Chondrocyte (in vitro differentiated cells): ENCODE measurements around the gene CTCF. TPM values are rescaled to one million over a fixed set of nuclear protein-coding genes. Genes with fewer than 3 reads are reported as not detected.

Experiments used
- DNase-seq: peaks from one replicate; pipeline ENCODE4 v3.0.0; 2021; ENCODE audit warnings: mixed read lengths, low spot score
- H3K27ac Mint-ChIP-seq: one replicate; pipeline ENCODE4 v1.8.0; 2021; ENCODE audit warnings: mild to moderate bottlenecking, moderate library complexity, mixed read lengths; ENCODE audit not compliant: unreplicated experiment
- H3K27me3 Mint-ChIP-seq: 2 replicates; pipeline ENCODE4 v1.8.0; 2021; ENCODE audit warnings: low read depth, mixed read lengths
- H3K36me3 Mint-ChIP-seq: 2 replicates; pipeline ENCODE4 v1.8.0; 2021; ENCODE audit warnings: low read depth, mixed read lengths
- H3K4me1 Mint-ChIP-seq: 2 replicates; pipeline ENCODE4 v1.8.0; 2021; ENCODE audit warnings: low read depth, mild to moderate bottlenecking, mixed read lengths
- H3K4me3 Mint-ChIP-seq: one replicate; pipeline ENCODE4 v1.8.0; 2021; ENCODE audit warnings: mild to moderate bottlenecking, moderate library complexity, mixed read lengths; ENCODE audit not compliant: unreplicated experiment
- H3K9me3 Mint-ChIP-seq: 2 replicates; pipeline ENCODE4 v1.8.0; 2021; ENCODE audit warnings: low read depth, mixed read lengths
- total RNA-seq: library from RNA; stranded (reverse); gene quantifications from 3 replicates; pipeline ENCODE4 v1.2.1, GENCODE V29; 2021
- TF ChIP-seq, protein P1 (sequence below): fragments of 200-600 bp; sonication (generic); IDR thresholded peaks from 2 replicates; pipeline ENCODE4 v1.5.0; 2021; ENCODE audit warnings: antibody characterized with exemption, mild to moderate bottlenecking, moderate library complexity

The CTCF gene
- total RNA-seq, 1 donor from 2014 or later: 31.2 TPM

DNA sequence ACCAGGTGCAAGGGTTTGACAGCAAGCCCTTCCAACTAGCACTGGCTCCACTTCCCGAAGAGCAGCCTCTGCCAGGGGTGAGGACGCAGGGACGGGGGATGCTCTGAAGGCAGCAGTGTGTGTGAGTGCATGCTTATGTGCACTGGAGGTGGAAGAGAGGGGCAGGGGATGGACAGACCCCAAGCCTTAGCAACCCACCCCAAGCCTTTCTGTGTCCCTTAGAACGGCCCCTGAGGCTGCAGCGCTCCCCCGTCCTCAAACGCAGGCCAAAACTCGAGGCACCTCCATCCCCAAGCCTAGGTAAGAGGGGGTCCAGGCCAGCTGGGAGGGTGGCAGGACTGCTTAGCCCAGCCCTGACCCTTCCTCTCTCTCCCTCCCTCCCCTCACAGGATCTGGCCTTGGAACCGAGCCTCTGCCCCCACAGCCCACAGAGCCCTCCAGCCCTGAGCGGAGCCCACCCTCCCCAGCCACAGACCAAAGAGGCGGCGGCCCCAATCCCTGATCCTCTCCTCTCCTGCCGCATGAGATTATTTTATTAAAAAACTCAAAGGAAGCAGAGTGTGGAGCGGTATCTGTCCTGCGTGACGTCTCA, 94.8 kb downstream of the CTCF start:
- H3K27ac Mint-ChIP-seq: no peak overlapping the region
- no peaks in the 10 kb centered on the region for H3K9me3 Mint-ChIP-seq
- no peak overlapping the region for H3K4me3 Mint-ChIP-seq
- H3K4me1 Mint-ChIP-seq: peaks cover 20% of the 10 kb centered on the region
- no peaks in the 10 kb centered on the region for H3K36me3 Mint-ChIP-seq
- TF ChIP-seq, protein P1, sequence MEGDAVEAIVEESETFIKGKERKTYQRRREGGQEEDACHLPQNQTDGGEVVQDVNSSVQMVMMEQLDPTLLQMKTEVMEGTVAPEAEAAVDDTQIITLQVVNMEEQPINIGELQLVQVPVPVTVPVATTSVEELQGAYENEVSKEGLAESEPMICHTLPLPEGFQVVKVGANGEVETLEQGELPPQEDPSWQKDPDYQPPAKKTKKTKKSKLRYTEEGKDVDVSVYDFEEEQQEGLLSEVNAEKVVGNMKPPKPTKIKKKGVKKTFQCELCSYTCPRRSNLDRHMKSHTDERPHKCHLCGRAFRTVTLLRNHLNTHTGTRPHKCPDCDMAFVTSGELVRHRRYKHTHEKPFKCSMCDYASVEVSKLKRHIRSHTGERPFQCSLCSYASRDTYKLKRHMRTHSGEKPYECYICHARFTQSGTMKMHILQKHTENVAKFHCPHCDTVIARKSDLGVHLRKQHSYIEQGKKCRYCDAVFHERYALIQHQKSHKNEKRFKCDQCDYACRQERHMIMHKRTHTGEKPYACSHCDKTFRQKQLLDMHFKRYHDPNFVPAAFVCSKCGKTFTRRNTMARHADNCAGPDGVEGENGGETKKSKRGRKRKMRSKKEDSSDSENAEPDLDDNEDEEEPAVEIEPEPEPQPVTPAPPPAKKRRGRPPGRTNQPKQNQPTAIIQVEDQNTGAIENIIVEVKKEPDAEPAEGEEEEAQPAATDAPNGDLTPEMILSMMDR: no peak
- no peak for DNase-seq
- peaks cover 5% of the 10 kb centered on the region for H3K27me3 Mint-ChIP-seq

DNA sequence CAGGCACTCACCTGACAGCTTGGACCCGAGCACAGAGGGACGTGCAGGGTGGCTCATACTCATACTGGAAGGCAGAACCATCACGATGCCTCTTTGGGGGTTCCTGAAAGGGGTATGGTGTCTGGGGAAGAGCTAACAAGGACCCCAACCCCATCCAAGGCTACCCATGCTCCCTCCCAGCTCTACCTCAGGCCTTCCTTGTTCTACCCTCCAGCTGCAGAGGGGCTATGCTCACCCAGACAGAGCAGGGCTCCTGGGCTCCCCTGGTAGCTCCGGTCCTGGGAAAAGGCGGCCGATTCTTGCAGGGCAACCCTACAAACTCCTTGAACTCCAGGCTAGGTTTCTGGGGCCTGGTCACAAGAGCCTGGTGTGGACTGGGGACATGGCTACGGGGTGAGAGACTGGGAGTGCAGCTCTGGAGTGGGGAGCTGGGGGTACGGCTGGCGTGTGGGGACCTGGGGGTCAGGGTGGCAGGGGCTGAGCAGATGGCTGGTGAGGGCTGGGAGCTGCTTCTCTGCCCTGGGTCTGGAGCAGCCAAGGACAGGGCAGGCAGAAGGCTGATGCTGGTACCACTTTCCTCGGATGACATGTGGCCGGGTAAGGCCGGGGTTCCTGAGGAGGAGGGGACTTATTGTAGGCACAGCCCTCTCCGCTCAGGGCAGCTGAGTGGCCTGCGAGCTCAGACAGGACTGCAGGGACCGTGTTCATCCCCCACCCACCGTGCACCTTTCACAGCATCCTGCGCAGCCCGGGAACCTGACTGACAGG, 95.6 kb downstream of the CTCF start:
- Mint-ChIP-seq H3K27ac (no peak overlapping the region), H3K27me3 (peaks cover 5% of the 10 kb centered on the region), H3K4me3 (no peak overlapping the region), H3K9me3 (no peaks in the 10 kb centered on the region), H3K4me1 (peaks cover 20% of the 10 kb centered on the region), H3K36me3 (no peaks in the 10 kb centered on the region)
- TF ChIP-seq, protein P1: no peak
- no peak for DNase-seq

DNA sequence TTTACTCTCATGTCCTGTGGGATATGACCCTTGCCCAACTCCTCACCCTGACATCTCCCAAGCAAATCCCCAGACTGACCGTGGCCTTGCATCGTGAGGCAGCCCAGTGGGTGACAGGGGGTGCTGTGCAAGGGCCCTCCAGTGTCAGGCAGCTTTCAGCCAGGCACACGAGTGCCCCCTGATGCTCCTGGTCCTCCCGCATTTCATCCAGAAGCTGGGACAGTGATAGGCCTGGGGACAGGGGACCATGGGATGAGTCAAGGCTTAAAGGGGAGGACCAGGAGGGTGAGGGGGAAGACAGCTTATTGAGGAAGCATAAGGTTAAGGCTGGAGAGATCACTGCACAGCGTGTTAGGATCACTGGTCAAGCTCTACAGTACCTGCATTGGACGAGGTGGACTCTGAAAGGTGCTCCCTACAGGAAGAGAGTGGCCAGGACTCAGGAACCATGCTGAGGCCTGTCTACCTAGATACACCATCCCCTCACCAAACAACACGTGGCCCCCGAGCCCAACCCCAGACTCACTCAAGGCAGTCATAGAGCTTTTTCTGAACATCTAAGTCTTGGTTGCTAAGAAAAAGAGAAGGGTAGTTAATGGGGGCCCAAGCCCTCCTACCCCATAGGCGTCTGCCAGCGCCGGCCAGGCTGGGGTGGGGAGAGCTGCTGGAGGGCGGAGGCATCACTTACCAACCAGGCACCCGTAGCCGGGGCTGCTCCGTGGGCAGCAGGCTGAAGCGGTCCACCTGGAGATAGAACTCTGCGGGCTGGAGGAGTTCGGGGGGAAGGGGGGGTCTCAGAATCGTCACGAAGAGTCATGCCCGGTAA, 96.7 kb downstream of the CTCF start:
- no peaks in the 10 kb centered on the region for H3K9me3 Mint-ChIP-seq
- TF ChIP-seq, protein P1: no peak
- H3K4me3 Mint-ChIP-seq: peak overlapping the region; percentile 87
- H3K27me3 Mint-ChIP-seq: peaks cover 3% of the 10 kb centered on the region
- H3K4me1 Mint-ChIP-seq: peaks cover 17% of the 10 kb centered on the region
- H3K36me3 Mint-ChIP-seq: no peaks in the 10 kb centered on the region
- H3K27ac Mint-ChIP-seq: no peak overlapping the region
- peak; percentile 38 for DNase-seq

DNA sequence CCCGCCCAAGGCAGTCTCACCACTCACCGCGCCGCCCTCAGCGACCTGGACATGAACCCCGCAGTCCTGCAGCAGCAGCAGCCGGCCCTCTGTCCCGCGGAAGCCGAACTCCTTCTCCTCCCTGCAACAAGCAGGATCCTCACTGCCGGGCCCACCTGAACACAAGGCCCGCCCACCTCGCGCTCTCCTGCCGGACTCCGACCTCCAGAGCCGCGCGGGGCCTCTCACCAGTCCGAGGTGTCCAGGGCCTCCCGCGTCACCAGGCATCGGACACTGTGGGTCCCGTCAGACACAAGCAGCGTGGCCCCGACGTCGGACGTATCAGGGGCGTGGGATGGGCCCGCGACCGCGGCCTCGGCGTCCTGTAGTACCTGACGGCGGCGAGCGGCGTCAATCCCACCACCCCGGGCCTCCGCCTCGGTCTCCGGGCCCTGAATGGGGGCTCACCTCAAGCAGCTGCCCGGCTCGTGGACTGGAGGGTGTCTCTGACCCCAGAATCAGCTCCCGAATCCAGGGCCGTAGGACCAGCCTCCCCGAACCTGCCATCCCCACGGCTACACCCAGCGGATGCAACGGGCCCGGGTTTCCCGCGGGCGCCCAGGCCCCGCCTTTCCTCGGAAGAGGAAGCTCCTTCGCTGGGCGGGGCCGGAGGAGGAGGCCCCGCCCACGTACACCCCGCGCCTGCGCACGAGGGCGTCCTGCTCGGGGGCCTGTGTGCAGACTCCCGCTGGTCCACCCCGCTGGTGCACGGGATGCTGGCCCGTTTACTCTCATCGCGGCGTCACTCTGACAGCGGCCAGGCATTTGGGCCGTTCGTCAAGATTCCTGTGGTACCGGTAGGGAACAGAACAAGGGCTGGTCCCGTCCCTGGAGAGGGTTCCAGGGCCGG, 97.6 kb downstream of the CTCF start, which contains the start of gene ACD:
ACD (minus strand) TSS at position 586 of the 889 bp plus-strand sequence; CDS start at position 546, 40 bp downstream.
- peaks cover 17% of the 10 kb centered on the region for H3K4me1 Mint-ChIP-seq
- no peaks in the 10 kb centered on the region for H3K36me3 Mint-ChIP-seq
- peak; percentile 97 for DNase-seq
- H3K27ac Mint-ChIP-seq: peak within 1 kb of the TSS; percentile 97
- H3K9me3 Mint-ChIP-seq: no peaks in the 10 kb centered on the region
- H3K27me3 Mint-ChIP-seq: peaks cover 3% of the 10 kb centered on the region
- TF ChIP-seq, protein P1: no peak
- H3K4me3 Mint-ChIP-seq: peak within 1 kb of the TSS; percentile 87
